Measurements from ENCODE around the gene MICALL1.
"Not testable (repeated sequence)": the region's sequence is repeated elsewhere in the genome, so short reads cannot be mapped to it uniquely, and the experiment has no call there.

MICALL1 gene

DNA sequence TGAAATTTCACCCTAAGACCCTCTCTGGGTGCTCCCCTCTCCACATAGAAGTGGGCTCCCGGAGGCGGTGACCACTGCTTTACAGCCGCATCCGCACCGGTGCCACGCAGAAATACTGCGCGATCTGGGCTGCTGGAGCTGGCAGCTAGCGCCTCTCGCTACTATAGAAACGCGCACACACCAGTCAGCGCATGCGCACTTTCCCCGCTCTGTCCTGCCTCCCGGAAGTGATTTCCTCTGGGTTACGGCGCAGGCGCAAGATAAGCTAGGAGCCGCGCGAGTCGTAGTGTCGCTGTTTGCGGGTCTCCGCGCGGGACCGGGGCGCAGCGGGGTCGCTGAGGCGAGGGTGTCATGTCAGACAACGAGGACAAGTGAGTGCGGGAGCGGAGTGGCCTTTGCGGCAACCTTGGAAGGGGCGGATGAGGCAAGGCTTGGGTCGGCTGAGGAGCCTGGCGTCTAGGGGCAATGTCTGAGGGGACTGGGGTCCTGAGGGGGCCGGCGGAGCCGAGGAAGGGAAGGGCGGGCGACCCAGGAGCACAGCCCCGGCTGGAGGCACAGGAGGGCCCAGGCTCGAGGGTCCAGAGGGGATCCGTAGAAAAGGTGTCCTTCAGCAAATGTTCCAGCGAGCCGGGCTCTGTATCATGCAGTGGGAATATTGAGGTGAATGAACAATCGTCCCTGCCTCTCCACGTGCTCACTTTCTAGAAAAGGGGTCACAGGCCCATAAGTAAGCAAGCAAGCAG, 47.5 kb downstream of the MICALL1 start, which contains the start of the genes C22orf23 and POLR2F:
C22orf23 (minus strand) TSS at position 165 of the 743 bp plus-strand sequence. CDS start 452 bp downstream, outside the sequence.
POLR2F (plus strand) TSS at position 263 of the 743 bp plus-strand sequence; CDS start at position 352, 89 bp downstream.
- DNase-seq (ENCODE audit: extremely low read depth, low read depth), result peak; percentile 88
- TF ChIP-seq, protein P1, sequence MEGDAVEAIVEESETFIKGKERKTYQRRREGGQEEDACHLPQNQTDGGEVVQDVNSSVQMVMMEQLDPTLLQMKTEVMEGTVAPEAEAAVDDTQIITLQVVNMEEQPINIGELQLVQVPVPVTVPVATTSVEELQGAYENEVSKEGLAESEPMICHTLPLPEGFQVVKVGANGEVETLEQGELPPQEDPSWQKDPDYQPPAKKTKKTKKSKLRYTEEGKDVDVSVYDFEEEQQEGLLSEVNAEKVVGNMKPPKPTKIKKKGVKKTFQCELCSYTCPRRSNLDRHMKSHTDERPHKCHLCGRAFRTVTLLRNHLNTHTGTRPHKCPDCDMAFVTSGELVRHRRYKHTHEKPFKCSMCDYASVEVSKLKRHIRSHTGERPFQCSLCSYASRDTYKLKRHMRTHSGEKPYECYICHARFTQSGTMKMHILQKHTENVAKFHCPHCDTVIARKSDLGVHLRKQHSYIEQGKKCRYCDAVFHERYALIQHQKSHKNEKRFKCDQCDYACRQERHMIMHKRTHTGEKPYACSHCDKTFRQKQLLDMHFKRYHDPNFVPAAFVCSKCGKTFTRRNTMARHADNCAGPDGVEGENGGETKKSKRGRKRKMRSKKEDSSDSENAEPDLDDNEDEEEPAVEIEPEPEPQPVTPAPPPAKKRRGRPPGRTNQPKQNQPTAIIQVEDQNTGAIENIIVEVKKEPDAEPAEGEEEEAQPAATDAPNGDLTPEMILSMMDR (IDR thresholded peaks at IDR 0.05; ENCODE audit: low read depth, low read length), result no peak

DNA sequence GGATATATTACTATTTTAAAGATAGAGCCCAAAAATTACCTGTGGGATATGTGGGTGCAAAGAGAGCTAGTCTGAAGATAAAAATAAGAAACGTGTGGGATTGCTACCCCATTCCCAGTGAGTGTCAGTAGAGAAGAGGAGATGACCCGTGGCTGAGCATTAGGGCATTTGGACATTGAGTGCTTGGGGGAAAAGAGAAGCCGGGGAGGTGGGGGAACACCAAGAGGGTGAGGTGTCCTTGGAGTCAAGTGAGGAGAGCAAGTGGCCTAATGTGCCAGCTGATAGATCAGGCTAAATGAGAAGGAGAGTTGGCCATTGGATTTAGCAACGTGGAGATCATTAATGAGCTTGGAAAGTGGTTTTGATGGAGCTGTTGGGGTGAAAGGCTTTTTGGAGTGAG, 48.6 kb downstream of the MICALL1 start:
- DNase-seq (ENCODE audit: extremely low read depth, low read depth), result no peak
- TF ChIP-seq, protein P1 (IDR thresholded peaks at IDR 0.05; ENCODE audit: low read depth, low read length), result no peak

DNA sequence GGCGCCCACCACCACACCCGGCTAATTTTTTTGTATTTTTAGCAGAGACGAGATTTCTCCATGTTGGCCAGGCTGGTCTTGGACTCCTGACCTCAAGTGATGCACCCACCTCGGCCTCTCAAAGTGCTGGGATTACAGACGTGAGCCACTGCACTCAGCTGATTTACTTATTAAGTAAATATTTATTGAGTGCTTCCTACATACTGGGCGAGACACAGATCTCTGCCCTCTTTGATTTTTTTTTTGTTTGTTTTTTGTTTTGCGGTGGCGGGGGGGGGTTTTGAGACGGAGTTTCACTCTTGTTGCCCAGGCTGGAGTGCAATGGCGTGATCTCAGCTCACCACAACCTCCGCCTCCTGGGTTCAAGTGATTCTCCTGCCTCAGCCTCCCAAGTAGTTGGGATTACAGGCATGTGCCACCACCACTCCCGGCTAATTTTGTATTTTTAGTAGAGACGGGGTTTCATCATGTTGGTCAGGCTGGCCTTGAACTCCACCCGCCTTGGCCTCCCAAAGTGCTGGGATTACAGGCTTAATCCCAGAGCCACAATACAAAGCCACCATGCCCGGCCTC, 49.8 kb downstream of the MICALL1 start:
- not testable (repeated sequence) for DNase-seq (ENCODE audit: extremely low read depth, low read depth)

DNA sequence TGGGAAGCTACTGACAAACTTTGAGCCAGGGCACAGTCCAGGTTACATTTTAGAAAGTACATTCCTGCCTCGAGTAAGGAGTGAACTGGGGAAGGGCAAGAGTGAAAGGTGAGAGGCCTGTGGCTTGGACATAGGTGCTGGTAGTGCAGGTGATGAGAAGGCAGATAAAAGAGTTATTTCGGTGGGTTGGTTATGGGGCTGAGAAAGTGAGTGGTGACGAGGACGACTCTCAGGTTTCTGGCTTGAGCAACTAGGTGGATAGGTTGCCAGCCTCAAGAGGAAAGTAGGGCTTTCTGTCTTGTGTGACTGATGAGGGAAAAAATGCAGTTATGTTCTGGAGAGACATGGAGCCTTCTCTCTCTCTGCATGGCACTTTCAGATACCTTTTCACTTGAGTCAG, 51.1 kb downstream of the MICALL1 start:
- DNase-seq (ENCODE audit: extremely low read depth, low read depth), result no peak
- TF ChIP-seq, protein P1 (IDR thresholded peaks at IDR 0.05; ENCODE audit: low read depth, low read length), result no peak

DNA sequence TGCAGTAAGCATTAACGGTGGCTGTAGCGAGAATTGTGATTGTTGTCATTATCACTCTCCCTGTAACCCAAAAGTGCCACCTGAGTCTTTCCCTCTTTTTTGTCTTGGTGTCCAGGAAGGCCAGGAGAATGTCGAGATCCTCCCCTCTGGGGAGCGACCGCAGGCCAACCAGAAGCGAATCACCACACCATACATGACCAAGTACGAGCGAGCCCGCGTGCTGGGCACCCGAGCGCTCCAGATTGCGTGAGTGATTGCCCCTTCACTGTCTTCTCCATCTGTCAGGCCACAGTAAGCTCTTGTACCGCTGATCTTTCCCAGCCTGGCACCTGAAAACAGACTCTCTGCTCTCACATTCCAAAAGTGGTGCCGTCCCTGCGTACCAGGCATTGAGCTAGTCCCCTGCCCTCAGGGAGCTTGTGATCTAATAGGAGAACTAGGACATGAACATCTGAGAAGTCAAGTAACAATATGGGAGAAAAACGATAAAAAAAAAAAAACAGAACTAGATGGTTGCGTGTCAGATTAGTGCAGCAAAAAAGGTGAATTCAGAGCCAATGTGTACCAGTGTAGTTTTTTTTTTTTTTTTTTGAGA, 53.2 kb downstream of the MICALL1 start:
- TF ChIP-seq, protein P1 (IDR thresholded peaks at IDR 0.05; ENCODE audit: low read depth, low read length), result no peak
- no peak for DNase-seq (ENCODE audit: extremely low read depth, low read depth)

DNA sequence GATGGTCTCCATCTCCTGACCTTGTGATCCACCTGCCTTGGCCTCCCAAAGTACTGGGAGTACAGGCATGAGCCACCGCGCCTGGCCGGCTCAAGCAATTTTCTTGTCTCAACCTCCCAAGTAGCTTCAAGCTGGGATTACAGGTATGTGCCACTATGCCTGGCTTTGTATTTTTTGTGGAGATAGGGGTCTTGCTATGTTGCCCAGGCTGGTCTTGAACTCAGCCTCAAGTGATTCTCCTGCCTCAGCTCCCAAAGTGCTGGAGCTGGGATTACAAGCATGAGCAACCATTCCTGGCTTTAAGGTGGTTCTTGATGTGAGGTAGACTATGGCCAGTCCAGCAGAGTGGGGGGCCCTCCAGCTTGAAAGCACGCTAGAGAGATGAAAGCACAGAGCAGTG, 55.0 kb downstream of the MICALL1 start:
- TF ChIP-seq, protein P1 (IDR thresholded peaks at IDR 0.05; ENCODE audit: low read depth, low read length), result no peak
- DNase-seq (ENCODE audit: extremely low read depth, low read depth), result no peak

DNA sequence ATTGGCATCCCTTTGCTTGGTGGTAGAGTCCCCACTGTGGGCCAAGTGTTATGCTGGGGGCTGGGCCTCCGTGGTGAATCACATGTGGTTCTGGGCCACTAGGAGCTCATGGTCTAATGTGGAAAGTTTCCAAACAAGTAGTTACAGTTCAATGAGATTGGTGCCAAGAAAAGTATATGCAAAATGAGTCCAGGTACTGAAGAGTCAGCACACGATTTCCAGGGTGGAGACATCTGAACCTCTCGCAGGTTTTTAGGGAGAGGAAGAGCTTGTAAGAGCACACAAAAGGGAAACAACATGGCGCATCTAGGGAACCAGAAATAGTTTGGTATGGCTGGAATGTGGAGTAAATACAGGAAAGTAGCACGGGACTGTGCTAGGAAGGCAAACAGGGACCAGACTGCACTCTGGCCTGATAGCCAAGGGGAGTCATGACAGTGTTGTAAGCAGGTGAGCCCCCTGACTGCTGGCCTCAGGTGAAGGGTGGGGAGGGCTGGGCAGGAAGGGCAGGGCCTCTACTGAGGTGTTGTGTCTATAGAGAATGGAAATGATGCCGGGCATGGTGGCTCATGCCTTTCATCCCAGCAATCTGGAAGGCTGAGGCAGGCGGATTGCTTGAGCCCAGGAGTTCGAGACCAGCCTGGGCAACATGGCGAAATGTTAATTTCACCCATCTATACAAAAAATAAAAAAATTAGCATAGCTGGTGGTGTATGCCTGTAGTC, 60.0 kb downstream of the MICALL1 start:
- DNase-seq (ENCODE audit: extremely low read depth, low read depth), result no peak
- TF ChIP-seq, protein P1 (IDR thresholded peaks at IDR 0.05; ENCODE audit: low read depth, low read length), result no peak

Data from AG09319 (cell line).